Erythroblast (primary cell): ENCODE data around the gene CITED2.

Experiments
- GATA1 ChIP-seq: IDR thresholded peaks from 2 replicates; pipeline ENCODE4 v1.6.1; 2011; ENCODE audit warnings: low read depth, mild to moderate bottlenecking, control low read depth, low read length, moderate library complexity
- POLR2A ChIP-seq: IDR thresholded peaks from 2 replicates; pipeline ENCODE4 v1.6.1; 2011; ENCODE audit warnings: mild to moderate bottlenecking, low read length

GRCh38 chr6:139354189-139354588 lies 20.3 kb downstream of the CITED2 start:
- TF ChIP-seq POLR2A (no peak), GATA1 (no peak)
